HG02610 (cell line): ENCODE data around the gene KRTAP10-3.
"Not testable (repeated sequence)": the region's sequence is repeated elsewhere in the genome, so short reads cannot be mapped to it uniquely, and the experiment has no call there.

Source experiments
- ATAC-seq: cut with Tn5 transposase; IDR thresholded peaks from one replicate; pipeline ENCODE4 v1.9.1; 2021; ENCODE audit warnings: mild to moderate bottlenecking, moderate library complexity; ENCODE audit not compliant: unreplicated experiment

The KRTAP10-3 gene

DNA sequence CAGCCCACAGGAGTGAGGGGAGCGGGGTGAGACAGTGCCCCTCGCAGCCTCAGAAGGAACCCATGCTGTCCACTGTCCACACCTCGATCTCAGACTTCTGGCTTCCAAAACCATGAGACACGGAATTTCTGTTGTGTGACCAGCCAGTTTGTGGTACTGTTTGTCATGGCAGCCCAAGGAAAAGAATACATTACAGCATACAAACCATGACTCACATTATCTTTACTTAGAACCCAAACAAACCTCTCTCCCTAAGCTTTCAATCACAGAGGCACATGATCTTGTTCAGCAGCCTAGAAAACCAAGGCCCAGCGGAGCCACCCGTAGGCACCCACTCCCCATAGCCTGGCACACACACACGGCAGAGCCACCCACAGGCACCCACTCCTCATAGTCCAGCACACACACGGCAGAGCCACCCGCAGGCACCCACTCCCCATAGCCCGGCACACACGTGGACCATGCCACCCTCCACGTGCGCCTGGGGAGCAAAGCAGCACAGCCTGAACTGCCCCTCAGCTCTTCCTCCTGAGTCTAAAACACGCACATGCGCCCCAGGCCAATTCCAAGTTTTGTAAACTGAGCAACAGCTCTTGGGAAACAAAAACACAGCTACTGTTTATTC is 14.5 kb upstream of the KRTAP10-3 start:
- no peak for ATAC-seq

GRCh38 chr21:44571844-44572782 is 13.5 kb upstream of the KRTAP10-3 start:
- no peak for ATAC-seq

DNA sequence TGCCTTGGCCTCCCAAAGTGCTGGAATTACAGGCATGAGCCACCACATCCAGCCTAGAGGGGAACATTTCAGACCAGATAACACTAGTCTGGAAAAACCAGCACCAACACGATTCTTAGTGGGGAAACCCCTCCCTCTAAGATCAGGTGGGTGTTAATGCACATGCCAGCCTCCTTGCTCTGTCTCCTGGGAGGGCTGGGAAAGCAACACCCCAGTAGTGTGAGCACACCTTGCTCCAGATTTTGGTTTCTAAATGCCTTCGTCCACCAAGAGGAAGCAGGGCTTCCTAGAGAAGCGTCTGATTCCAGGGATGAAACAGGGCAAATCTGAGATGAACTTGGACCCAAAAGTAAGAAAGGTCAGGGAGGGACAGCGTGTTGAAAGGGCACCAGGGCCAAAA is 12.7 kb upstream of the KRTAP10-3 start:
- ATAC-seq, result no peak

DNA sequence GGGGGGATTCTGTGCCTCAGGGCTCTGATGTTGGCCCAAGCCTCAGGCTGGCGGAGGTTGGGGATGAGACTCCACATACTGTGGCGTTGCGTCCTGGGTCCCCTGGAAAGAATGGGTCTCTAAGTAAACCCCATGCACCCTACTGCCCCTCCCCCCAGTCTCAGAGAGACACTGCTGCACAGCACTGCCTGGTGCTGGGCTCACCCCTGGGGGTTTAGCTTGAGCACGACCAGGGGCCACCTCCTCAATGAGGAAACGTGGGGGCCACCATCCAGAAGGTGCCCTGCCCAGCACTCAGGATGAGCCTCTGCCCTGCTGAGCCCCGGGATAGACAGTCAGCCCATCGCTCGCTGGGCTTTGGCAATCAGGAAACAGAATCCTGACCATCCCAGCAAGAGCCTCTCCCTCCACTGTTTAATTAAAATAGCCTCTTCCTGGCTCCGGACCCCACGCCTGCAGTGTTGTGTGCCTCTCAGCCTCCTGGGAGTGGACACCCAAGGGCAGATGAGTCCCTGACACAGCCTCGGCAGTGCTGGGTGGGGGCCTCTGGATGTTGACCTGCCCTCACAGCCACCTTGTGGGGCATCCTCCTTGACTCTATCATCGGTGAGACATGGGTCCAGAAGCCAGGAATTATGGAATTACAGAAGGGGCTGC is 11.4 kb upstream of the KRTAP10-3 start:
- ATAC-seq, result no peak

- no peak for ATAC-seq
Measured at GRCh38 chr21:44568667-44569556, 10.3 kb upstream of the KRTAP10-3 start.

- no peak for ATAC-seq
Measured at GRCh38 chr21:44568261-44568660, 9.7 kb upstream of the KRTAP10-3 start.

DNA sequence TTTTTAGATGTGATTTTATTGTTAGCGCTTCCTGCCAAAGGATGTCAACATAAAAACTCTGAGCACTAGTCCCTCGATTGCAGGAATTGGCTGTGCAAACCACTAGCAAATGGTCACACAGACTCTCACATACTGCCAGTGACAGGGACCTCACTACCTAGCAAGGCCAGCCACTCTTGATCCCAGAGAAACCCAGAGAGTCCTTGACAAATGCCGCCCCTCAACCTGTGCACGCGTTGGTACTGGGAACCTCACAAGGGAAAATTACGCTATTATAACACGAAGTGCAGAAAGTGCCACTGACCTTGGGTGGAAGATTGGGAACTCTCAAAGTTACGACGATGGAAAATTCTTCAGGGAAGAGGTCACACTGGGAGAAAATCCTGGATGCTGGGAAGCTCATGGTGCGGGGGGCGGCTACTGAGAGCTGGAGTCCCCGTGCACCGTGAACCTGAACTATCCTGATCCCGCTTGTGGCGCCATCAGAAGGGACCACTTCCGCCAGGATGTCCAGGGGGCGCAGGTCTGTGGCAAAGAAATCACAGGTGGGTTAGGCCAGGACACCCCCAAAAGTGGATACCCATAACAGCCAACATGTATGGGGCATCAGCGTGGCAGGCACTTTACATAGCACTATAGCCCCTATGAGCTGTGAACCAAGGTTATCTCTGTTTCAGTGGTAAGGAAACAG is 9.0 kb upstream of the KRTAP10-3 start:
- no peak for ATAC-seq

DNA sequence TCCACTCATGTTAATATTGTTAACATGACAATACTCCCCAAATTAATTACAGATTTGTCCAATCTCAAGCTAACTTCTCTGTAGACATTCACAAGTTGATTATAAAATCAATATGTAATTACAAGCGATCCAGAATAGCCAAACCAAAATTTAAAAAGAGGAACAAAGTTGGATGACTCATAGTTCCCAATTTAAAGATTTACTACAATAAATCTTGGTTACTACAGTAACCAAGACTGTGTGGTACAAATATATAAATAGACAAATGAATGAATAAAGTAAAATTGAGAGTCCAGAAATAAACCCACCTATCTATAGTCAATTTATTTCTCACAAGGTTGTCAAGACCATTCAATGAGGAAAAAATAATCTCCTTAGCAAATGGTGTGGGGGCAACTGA is 7.8 kb upstream of the KRTAP10-3 start:
- ATAC-seq, result no peak

GRCh38 chr21:44564886-44565598 is 6.4 kb upstream of the KRTAP10-3 start:
- no peak for ATAC-seq

DNA sequence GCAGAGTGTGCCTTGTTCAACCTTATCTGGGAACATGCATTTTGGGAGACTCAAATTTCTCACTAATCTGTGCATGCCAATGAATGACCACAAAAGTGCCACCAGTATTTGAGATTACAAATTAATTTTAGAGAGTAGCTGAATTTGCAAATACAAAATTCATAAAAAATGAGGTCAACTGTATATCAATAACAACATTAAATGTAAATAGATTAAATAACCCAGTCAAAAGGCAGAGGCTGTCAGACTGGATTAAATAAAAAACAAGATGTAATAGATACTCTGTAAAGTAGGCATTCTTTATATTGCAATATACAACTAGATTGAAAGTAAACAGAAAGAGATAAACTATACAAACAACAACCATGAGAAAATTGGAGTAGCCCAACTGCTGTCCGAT is 5.5 kb upstream of the KRTAP10-3 start:
- ATAC-seq, result no peak

DNA sequence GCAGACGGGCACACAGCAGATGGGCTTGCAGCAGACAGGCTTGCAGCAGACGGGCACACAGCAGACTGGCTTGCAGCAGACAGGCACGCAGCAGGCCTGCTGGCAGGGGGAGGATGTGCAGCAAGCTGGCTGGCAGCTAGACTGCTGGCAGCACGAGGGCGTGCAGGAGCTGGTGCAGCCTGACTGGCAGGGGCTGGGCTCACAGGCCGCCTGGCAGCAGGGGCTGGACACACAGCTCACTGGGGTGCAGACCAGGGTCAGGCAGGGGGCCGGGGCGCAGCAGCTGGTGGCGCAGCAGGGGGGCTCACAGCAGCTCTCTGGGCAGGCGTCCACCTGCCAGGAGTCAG is 293 bp downstream of the KRTAP10-3 start:
- not testable (repeated sequence) for ATAC-seq

DNA sequence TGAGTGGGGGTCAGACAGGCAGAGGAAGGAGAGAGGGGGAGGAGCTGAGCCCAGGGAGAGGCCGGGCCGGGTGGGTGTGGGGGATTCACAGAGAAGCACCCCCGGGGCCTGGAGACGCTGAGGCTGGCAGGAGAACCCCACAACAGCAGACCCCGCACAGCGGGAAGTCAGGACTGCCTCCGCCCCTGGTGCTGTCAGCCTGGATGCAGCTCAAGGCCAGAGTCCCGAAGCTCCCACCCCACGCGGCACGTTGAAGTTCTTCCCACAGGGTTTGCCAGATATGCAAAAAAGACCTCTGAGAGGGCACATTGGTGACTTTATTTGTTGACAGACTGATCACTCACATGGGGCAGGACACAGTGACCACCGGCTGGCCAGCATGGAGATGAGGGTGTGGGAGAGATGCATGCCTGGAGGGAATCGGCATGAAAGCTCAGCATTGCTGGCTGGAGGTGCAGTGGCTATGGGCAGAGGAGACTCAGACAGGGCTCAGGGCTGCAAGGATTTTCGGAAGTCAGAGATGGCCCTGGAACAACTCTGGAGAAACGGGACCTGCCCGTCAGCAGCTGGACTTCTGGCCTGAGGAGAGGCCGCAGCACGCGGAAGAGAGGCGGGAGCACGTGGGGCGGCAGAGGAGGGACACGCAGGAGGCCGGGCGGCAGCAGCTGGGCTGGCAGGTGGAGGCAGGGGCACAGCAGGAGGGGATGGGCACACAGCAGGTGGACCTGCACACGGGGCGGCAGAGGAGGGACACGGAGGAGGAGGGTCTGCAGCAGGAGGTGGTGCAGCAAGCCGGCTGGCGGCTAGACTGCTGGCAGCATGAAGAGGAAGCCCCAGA is 885 bp downstream of the KRTAP10-3 start:
- no peak for ATAC-seq

GRCh38 chr21:44556879-44557278 is 1.7 kb downstream of the KRTAP10-3 start:
- no peak for ATAC-seq

DNA sequence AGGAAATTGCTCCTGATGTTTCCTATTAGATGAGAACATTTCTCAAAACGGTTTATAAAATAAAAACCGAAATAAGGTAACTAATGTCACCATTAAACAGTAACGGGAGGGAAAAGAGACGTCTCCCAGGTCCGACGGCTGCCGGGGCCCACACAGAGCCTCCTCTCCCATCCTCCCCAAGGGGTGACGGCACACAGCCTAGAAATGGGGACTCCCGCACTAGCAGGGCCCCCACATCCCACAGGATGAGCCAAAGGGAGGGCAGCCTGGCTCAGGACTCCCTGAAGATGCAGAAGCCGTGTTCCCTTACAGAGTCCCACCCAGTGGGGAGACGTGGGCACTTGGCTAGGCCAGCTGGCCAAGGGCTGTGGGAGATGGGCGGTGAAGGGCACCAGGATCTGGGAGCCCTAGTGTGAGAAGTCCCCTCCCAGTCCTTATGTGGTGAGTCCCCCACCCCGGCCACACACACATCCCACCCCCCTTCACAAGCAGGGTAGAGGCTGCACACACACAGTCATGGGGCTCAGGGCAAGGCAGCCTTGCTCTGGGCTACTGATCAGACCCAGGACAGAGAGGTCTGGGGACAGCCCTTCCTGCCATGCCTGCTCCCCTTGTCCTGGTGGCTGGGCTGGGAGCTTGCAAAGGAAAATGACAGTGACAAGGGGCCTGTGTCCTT is 3.3 kb downstream of the KRTAP10-3 start:
- no peak for ATAC-seq

- no peak for ATAC-seq
Measured at GRCh38 chr21:44552681-44553080, 5.9 kb downstream of the KRTAP10-3 start.

GRCh38 chr21:44552136-44552535 is 6.5 kb downstream of the KRTAP10-3 start:
- no peak for ATAC-seq

- no peak for ATAC-seq
Measured at GRCh38 chr21:44551340-44551961, 7.1 kb downstream of the KRTAP10-3 start, which contains the start of gene KRTAP10-2. Gene KRTAP10-2 (minus strand): TSS chr21:44551505. CDS start chr21:44551458, 47 bp downstream.

DNA sequence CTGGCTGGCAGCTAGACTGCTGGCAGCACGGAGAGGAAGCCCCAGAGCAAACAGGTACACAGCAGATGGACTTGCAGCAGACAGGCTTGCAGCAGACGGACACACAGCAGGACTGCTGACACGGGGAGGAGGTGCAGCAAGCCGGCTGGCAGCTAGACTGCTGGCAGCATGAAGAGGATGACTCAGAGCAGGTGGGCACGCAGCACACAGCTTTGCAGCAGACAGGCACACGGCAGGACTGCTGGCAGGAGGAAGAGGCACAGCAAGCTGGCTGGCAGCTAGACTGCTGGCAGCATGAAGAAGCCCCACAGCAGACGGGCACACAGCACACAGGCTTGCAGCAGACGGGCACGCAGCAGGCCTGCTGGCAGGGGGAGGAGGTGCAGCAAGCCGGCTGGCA is 7.8 kb downstream of the KRTAP10-3 start:
- no peak for ATAC-seq
